MM.1S (cell line): Measurements from ENCODE around the gene DCBLD1.

ENCODE experiments used
- EZH2 ChIP-seq: fragments of 300-600 bp; sonication (generic); optimal IDR thresholded peaks from 2 replicates; pipeline ENCODE3; 2017; ENCODE audit warnings: low read depth, mild to moderate bottlenecking, antibody characterized with exemption, low read length, mixed read lengths
- EZH2phosphoT487 ChIP-seq: fragments of 300-600 bp; sonication (generic); IDR thresholded peaks from 2 replicates; pipeline ENCODE4 v1.6.1; 2018; ENCODE audit warnings: antibody characterized with exemption, low read length
- TF ChIP-seq, protein P1 (sequence below): fragments of 300-600 bp; sonication (generic); IDR thresholded peaks from 2 replicates; pipeline ENCODE4 v1.5.1; 2016; ENCODE audit warnings: antibody characterized with exemption, low read length, mixed read lengths

DNA sequence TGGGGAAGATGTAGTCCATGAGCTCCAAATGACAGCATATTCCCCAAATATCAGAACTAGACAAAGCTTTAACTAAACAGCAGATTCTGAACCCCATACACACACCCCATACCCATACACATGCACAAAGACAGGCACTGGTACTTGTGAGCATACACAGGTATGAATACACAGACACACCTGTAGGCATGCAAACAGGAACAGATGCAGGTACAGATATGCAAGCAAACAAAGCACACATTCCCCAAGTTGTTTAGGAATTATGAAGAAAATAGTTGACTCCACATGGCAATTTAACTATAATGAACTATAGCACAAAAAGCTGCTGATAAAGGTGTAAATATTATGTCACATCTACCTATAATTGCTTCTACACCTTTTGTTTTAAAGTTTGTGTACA lies 103.2 kb downstream of the DCBLD1 start:
- TF ChIP-seq, protein P1, sequence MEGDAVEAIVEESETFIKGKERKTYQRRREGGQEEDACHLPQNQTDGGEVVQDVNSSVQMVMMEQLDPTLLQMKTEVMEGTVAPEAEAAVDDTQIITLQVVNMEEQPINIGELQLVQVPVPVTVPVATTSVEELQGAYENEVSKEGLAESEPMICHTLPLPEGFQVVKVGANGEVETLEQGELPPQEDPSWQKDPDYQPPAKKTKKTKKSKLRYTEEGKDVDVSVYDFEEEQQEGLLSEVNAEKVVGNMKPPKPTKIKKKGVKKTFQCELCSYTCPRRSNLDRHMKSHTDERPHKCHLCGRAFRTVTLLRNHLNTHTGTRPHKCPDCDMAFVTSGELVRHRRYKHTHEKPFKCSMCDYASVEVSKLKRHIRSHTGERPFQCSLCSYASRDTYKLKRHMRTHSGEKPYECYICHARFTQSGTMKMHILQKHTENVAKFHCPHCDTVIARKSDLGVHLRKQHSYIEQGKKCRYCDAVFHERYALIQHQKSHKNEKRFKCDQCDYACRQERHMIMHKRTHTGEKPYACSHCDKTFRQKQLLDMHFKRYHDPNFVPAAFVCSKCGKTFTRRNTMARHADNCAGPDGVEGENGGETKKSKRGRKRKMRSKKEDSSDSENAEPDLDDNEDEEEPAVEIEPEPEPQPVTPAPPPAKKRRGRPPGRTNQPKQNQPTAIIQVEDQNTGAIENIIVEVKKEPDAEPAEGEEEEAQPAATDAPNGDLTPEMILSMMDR = no peak
- TF ChIP-seq EZH2 (no peak), EZH2phosphoT487 (no peak)
